Measurements from ENCODE around the gene EIF4G3.

GRCh38 chr1:21069549-21069948 is 107.1 kb downstream of the EIF4G3 start:
- TF ChIP-seq, protein P1, sequence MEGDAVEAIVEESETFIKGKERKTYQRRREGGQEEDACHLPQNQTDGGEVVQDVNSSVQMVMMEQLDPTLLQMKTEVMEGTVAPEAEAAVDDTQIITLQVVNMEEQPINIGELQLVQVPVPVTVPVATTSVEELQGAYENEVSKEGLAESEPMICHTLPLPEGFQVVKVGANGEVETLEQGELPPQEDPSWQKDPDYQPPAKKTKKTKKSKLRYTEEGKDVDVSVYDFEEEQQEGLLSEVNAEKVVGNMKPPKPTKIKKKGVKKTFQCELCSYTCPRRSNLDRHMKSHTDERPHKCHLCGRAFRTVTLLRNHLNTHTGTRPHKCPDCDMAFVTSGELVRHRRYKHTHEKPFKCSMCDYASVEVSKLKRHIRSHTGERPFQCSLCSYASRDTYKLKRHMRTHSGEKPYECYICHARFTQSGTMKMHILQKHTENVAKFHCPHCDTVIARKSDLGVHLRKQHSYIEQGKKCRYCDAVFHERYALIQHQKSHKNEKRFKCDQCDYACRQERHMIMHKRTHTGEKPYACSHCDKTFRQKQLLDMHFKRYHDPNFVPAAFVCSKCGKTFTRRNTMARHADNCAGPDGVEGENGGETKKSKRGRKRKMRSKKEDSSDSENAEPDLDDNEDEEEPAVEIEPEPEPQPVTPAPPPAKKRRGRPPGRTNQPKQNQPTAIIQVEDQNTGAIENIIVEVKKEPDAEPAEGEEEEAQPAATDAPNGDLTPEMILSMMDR (IDR thresholded peaks at IDR 0.05; ENCODE audit: extremely low read depth in 1 of 2, insufficient read depth in 1 of 2, low read depth in 1 of 2, low read length in 2 of 2) = no peak
- TF ChIP-seq MAX (IDR thresholded peaks at IDR 0.05; ENCODE audit: insufficient read depth, insufficient read length) (no peak), POLR2A (IDR thresholded peaks at IDR 0.05; ENCODE audit: low read depth, low read length) (no peak), EZH2 (IDR thresholded peaks at IDR 0.05; ENCODE audit: borderline replicate concordance, low read depth, low read length, severe bottlenecking) (no peak), POLR2AphosphoS5 (IDR thresholded peaks at IDR 0.05; ENCODE audit: insufficient read depth, low read depth, low read length) (no peak)

All from endothelial cell of umbilical vein (primary cell).